Tibial artery (tissue), 4 donors: ENCODE results near the gene ETNK2.

Source experiments
- DNase-seq, 2 donors: peaks; one replicate each; pipeline ENCODE4 v3.0.0-alpha.2; 2019
- H3K27ac ChIP-seq, 2 donors: fragments of 200-600 bp; sonication (generic) in 1 of 2; 1 replicate in 1 of 2; 2 replicates in 1 of 2; pipeline ENCODE4 v1.5.1; 2018 to 2019; ENCODE audit warnings: mild to moderate bottlenecking in 1 of 2
- H3K27me3 ChIP-seq, 2 donors: fragments of 200-600 bp; sonication (generic) in 1 of 2; one replicate each; pipeline versions ENCODE4 v1.5.1 to v1.6.0; 2016 to 2019
- H3K36me3 ChIP-seq, 3 donors: fragments of 200-600 bp; sonication (generic) in 2 of 3; one replicate each; pipeline ENCODE4 v1.5.1; 2016 to 2019; ENCODE audit warnings: mild to moderate bottlenecking in 2 of 3
- H3K4me1 ChIP-seq, 4 donors: fragments of 200-600 bp; sonication (generic) in 2 of 4; 1 replicate in 3 of 4; 2 replicates in 1 of 4; pipeline ENCODE4 v1.5.1; 2016 to 2019
- H3K4me3 ChIP-seq, 2 donors: fragments of 200-600 bp; sonication (generic) in 1 of 2; 1 replicate in 1 of 2; 2 replicates in 1 of 2; pipeline ENCODE4 v1.5.1; 2018 to 2019; ENCODE audit warnings: mild to moderate bottlenecking in 2 of 2
- H3K9me3 ChIP-seq, 3 donors: fragments of 200-600 bp; sonication (generic) in 1 of 3; one replicate each; pipeline ENCODE4 v1.5.1; 2016 to 2019
- intact Hi-C: fragments of 100-400 bp; cut with DNase I; formaldehyde crosslinking; loops from one replicate; pipeline ENCODE4 v1.15.0; 2023; ENCODE audit warnings: low total_unique reads
- TF ChIP-seq, protein P1 (sequence below), 2 experiments: fragments of 200-600 bp in 1 of 2; fragments of 450-650 bp in 1 of 2; IDR thresholded peaks; one replicate each; pipeline ENCODE4 v1.5.1; 2017 to 2019; ENCODE audit warnings: antibody characterized with exemption in 2 of 2, mild to moderate bottlenecking in 1 of 2, moderate library complexity in 1 of 2

The ETNK2 gene

DNA sequence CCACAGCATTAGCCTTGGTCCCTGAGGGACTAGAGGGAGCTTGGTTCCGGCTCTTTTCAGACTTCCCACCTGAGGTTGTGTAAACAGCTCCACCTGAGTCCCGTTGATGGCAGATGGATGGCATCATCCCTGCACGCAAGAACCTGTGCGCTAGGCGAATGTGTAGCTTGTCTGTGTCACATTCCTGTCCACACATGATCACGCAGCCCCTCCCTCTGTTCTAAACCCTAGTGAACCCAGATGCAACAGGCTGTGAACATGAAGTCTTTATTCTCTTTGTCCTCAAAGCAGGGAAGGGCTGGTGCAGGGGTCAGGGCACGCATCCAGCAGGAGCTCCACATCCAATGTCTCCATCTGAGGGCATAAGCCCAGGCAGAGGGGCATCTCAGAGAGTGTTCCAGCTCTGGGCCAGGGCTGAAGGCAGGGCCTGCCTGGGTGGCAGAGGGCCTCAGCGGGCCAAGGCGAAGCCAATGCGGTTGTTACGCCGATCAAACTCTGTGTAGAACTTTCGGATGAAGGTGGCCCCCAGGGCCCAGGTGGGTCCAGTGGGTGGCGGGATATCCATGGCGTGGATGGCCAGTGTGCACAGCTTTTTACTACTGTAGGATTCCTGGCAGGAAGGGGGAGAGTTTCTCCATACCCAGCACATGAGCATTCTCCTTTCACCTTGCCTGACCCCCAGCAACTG lies 2.9 kb upstream of the ETNK2 start:
- H3K9me3 ChIP-seq, result no peaks in the 10 kb centered on the region
- H3K4me1 ChIP-seq, result peaks cover 5 to 25% (median 13%) of the 10 kb centered on the region in 4 donors
- TF ChIP-seq, protein P1, sequence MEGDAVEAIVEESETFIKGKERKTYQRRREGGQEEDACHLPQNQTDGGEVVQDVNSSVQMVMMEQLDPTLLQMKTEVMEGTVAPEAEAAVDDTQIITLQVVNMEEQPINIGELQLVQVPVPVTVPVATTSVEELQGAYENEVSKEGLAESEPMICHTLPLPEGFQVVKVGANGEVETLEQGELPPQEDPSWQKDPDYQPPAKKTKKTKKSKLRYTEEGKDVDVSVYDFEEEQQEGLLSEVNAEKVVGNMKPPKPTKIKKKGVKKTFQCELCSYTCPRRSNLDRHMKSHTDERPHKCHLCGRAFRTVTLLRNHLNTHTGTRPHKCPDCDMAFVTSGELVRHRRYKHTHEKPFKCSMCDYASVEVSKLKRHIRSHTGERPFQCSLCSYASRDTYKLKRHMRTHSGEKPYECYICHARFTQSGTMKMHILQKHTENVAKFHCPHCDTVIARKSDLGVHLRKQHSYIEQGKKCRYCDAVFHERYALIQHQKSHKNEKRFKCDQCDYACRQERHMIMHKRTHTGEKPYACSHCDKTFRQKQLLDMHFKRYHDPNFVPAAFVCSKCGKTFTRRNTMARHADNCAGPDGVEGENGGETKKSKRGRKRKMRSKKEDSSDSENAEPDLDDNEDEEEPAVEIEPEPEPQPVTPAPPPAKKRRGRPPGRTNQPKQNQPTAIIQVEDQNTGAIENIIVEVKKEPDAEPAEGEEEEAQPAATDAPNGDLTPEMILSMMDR (IDR thresholded peaks at IDR 0.05), result no peak
- no peak for DNase-seq
- no peak overlapping the region for H3K27ac ChIP-seq
- H3K27me3 ChIP-seq, result peaks cover 0 to 6% of the 10 kb centered on the region in 2 donors
- no peaks in the 10 kb centered on the region for H3K36me3 ChIP-seq
- H3K4me3 ChIP-seq, result no peak overlapping the region
- intact Hi-C loops, result no loop called here

DNA sequence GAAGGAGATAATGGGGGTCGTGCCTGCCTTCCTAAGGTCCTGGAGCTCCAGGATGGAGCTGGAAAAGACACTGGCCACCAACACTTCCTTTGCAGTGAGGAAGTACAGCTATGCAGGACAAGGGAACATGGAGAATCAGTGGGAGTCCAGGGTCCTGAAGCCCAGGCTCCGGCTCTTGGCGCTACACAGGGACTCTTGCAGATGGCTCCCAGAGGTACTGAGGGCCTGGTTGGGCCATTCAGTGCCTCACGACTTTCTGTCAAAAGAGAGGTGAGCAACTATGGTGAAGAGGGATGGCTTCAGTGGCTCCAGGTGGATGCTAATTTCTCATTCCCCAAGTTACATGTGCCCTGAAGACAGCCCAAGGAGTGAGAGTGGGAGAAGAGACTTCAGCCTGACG lies 1.8 kb upstream of the ETNK2 start:
- Histone ChIP-seq H3K36me3 (no peaks in the 10 kb centered on the region), H3K27me3 (peaks cover 0 to 6% of the 10 kb centered on the region in 2 donors), H3K9me3 (no peaks in the 10 kb centered on the region), H3K4me3 (no peak overlapping the region), H3K4me1 (peaks cover 5 to 36% (median 19%) of the 10 kb centered on the region in 4 donors), H3K27ac (no peak overlapping the region)
- DNase-seq, result no peak
- TF ChIP-seq, protein P1 (IDR thresholded peaks at IDR 0.05), result no peak
- intact Hi-C loops, result no loop called here

DNA sequence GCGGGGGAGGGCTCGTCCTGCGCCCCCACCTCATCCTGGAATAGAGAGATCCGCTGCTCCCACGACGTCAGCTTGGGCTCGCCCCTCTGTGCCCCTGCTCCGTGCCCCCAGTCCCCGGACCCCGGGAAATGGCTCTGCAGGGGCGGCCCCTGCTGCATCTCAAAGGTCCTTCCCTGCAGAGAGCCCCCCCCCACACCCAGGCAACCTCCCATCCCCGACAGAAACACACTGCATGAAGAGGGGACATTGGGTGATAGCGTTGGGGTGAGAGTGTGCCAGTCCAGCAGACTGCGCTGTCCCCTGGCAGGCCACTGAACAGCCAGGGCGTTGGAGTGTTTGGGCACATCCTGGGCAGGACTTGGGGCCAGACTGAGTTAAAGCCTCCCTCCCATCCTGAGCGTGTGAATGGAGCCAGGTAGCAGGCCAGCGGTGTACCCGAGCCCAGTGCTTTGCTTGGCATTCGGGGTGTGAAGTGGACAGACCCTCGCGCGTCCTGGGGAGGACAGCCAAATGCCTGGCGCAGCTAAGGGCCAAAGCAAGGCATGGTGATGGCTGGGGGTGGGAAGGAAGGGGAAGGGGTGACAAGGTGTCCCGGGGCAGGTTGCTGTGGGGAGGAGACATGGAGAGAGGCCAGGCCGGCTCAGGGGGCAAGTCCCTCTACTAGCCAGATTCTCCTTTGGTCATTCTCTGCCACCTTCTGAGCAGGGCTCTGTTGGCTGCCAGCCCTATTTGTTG lies 633 bp upstream of the ETNK2 start:
- Histone ChIP-seq H3K4me1 (peaks cover 5 to 42% (median 20%) of the 10 kb centered on the region in 4 donors), H3K27ac (peak overlapping the region; percentile 96 to 97), H3K27me3 (peaks cover 0 to 6% of the 10 kb centered on the region in 2 donors), H3K9me3 (no peaks in the 10 kb centered on the region), H3K4me3 (peak overlapping the region; percentile 91 to 92), H3K36me3 (peaks cover 0 to 2% (median 0%) of the 10 kb centered on the region in 3 donors)
- intact Hi-C loops, result no loop called here
- no peak for DNase-seq
- TF ChIP-seq, protein P1 (IDR thresholded peaks at IDR 0.05), result no peak

DNA sequence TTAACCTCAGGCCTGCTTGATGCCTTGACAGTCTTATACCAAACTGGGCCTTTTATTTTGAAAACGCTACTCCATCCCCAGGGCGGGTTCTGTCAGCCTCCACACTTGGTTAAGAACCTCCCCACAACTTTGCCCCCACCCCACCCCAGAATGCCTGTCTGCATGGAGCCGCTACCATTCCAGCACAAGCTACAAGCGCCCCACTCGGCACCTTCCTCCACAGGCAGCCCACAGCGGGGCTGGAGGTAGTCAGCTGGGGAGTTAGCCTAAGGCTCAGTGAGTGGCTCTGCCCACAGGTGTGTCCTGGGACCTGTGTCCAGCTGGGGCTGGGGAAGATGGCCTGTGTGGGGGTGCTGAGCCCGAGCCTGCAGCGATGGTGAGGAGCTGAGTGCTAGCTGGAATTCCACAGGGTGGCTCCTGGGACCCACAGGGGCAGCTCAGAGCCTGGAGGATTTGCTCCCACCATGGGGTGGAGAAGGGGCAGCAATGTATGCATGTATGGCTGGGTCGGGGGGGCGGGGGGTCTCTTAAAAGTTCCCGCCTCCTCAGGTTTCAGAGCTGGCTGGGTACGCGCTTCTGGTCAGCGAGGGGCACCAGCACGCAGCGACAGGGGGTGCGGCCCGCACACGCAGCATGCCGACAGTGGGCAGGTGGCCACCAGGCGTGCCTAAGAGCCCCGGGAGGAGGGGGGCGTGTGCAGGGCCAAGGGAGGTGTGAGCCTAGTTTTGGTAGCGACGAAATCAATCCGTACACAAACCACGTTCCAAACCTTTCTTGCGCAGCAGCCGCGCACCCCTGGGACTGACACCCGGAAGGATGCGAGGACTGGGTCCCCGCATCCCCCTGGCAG lies 917 bp downstream of the ETNK2 start:
- peaks cover 0 to 18% (median 0%) of the 10 kb centered on the region in 3 donors for H3K36me3 ChIP-seq
- no peaks in the 10 kb centered on the region for H3K9me3 ChIP-seq
- H3K27me3 ChIP-seq, result peaks cover 0 to 2% of the 10 kb centered on the region in 2 donors
- intact Hi-C loops, result no loop called here
- peak overlapping the region; percentile 96 to 97 for H3K27ac ChIP-seq
- peak; percentile 60 to 85 for DNase-seq
- TF ChIP-seq, protein P1 (IDR thresholded peaks at IDR 0.05), result no peak
- H3K4me1 ChIP-seq, result peaks cover 5 to 42% (median 20%) of the 10 kb centered on the region in 4 donors
- H3K4me3 ChIP-seq, result peak overlapping the region; percentile 91 to 92
